ENCODE results near the gene RAB6B. TPM values are rescaled to one million over a fixed set of nuclear protein-coding genes. Genes with fewer than 3 reads are reported as not detected.

RAB6B gene
- total RNA-seq, 1 donor from 2014 or later: 1.6 TPM

- Histone ChIP-seq H3K36me3 (ENCODE audit: control insufficient read depth in 3 of 3, insufficient read depth in 3 of 3, low read length in 3 of 3) (peaks cover 4 to 8% (median 7%) of the 10 kb centered on the region in 3 donors), H3K4me3 (ENCODE audit: low read length in 3 of 3) (no peak overlapping the region), H3K9ac (ENCODE audit: low read depth in 1 of 3, low read length in 3 of 3) (no peak overlapping the region), H3K27me3 (ENCODE audit: control insufficient read depth in 3 of 3, insufficient read depth in 3 of 3, low read length in 3 of 3) (no peaks in the 10 kb centered on the region), H3K27ac (ENCODE audit: low read depth, low read length) (no peak overlapping the region), H3K9me3 (ENCODE audit: control insufficient read depth in 3 of 3, low read length in 3 of 3) (no peaks in the 10 kb centered on the region), H3K4me1 (ENCODE audit: control insufficient read depth in 3 of 3, insufficient read depth in 3 of 3, low read length in 3 of 3) (no peaks in the 10 kb centered on the region)
Observed at GRCh38 chr3:133830071-133830470, 65.6 kb downstream of the RAB6B start.

GRCh38 chr3:133829310-133829707, 66.4 kb downstream of the RAB6B start:
- Histone ChIP-seq H3K9ac (ENCODE audit: low read depth in 1 of 3, low read length in 3 of 3) (no peak overlapping the region), H3K4me3 (ENCODE audit: low read length in 3 of 3) (no peak overlapping the region), H3K36me3 (ENCODE audit: control insufficient read depth in 3 of 3, insufficient read depth in 3 of 3, low read length in 3 of 3) (peaks cover 8 to 13% (median 11%) of the 10 kb centered on the region in 3 donors), H3K27me3 (ENCODE audit: control insufficient read depth in 3 of 3, insufficient read depth in 3 of 3, low read length in 3 of 3) (no peaks in the 10 kb centered on the region), H3K4me1 (ENCODE audit: control insufficient read depth in 3 of 3, insufficient read depth in 3 of 3, low read length in 3 of 3) (no peaks in the 10 kb centered on the region), H3K9me3 (ENCODE audit: control insufficient read depth in 3 of 3, low read length in 3 of 3) (no peaks in the 10 kb centered on the region), H3K27ac (ENCODE audit: low read depth, low read length) (no peak overlapping the region)

- no peaks in the 10 kb centered on the region for H3K4me1 ChIP-seq (ENCODE audit: control insufficient read depth in 3 of 3, insufficient read depth in 3 of 3, low read length in 3 of 3)
- H3K27me3 ChIP-seq (ENCODE audit: control insufficient read depth in 3 of 3, insufficient read depth in 3 of 3, low read length in 3 of 3): no peaks in the 10 kb centered on the region
- H3K36me3 ChIP-seq (ENCODE audit: control insufficient read depth in 3 of 3, insufficient read depth in 3 of 3, low read length in 3 of 3): peaks cover 13 to 19% (median 17%) of the 10 kb centered on the region in 3 donors
- H3K4me3 ChIP-seq (ENCODE audit: low read length in 3 of 3): no peak overlapping the region
- H3K9me3 ChIP-seq (ENCODE audit: control insufficient read depth in 3 of 3, low read length in 3 of 3): no peaks in the 10 kb centered on the region
- no peak overlapping the region for H3K27ac ChIP-seq (ENCODE audit: low read depth, low read length)
- H3K9ac ChIP-seq (ENCODE audit: low read depth in 1 of 3, low read length in 3 of 3): no peak overlapping the region
Observed at GRCh38 chr3:133828576-133829309, 66.9 kb downstream of the RAB6B start.

- no peak overlapping the region for H3K9ac ChIP-seq (ENCODE audit: low read depth in 1 of 3, low read length in 3 of 3)
- no peak overlapping the region for H3K4me3 ChIP-seq (ENCODE audit: low read length in 3 of 3)
- no peaks in the 10 kb centered on the region for H3K9me3 ChIP-seq (ENCODE audit: control insufficient read depth in 3 of 3, low read length in 3 of 3)
- no peaks in the 10 kb centered on the region for H3K27me3 ChIP-seq (ENCODE audit: control insufficient read depth in 3 of 3, insufficient read depth in 3 of 3, low read length in 3 of 3)
- peaks cover 17 to 23% (median 22%) of the 10 kb centered on the region in 3 donors for H3K36me3 ChIP-seq (ENCODE audit: control insufficient read depth in 3 of 3, insufficient read depth in 3 of 3, low read length in 3 of 3)
- H3K4me1 ChIP-seq (ENCODE audit: control insufficient read depth in 3 of 3, insufficient read depth in 3 of 3, low read length in 3 of 3): no peaks in the 10 kb centered on the region
- H3K27ac ChIP-seq (ENCODE audit: low read depth, low read length): no peak overlapping the region
Observed at GRCh38 chr3:133827684-133828083, 68.0 kb downstream of the RAB6B start.

- Histone ChIP-seq H3K9me3 (ENCODE audit: control insufficient read depth in 3 of 3, low read length in 3 of 3) (no peaks in the 10 kb centered on the region), H3K36me3 (ENCODE audit: control insufficient read depth in 3 of 3, insufficient read depth in 3 of 3, low read length in 3 of 3) (peaks cover 22 to 27% (median 25%) of the 10 kb centered on the region in 3 donors), H3K4me1 (ENCODE audit: control insufficient read depth in 3 of 3, insufficient read depth in 3 of 3, low read length in 3 of 3) (no peaks in the 10 kb centered on the region), H3K9ac (ENCODE audit: low read depth in 1 of 3, low read length in 3 of 3) (no peak overlapping the region), H3K27ac (ENCODE audit: low read depth, low read length) (no peak overlapping the region), H3K27me3 (ENCODE audit: control insufficient read depth in 3 of 3, insufficient read depth in 3 of 3, low read length in 3 of 3) (no peaks in the 10 kb centered on the region), H3K4me3 (ENCODE audit: low read length in 3 of 3) (no peak overlapping the region)
Observed at GRCh38 chr3:133827136-133827535, 68.5 kb downstream of the RAB6B start.

GRCh38 chr3:133825969-133826727, 69.5 kb downstream of the RAB6B start:
- Histone ChIP-seq H3K9me3 (ENCODE audit: control insufficient read depth in 3 of 3, low read length in 3 of 3) (no peaks in the 10 kb centered on the region), H3K9ac (ENCODE audit: low read depth in 1 of 3, low read length in 3 of 3) (no peak overlapping the region), H3K4me1 (ENCODE audit: control insufficient read depth in 3 of 3, insufficient read depth in 3 of 3, low read length in 3 of 3) (peaks cover 0 to 5% (median 0%) of the 10 kb centered on the region in 3 donors), H3K36me3 (ENCODE audit: control insufficient read depth in 3 of 3, insufficient read depth in 3 of 3, low read length in 3 of 3) (peaks cover 27 to 32% (median 29%) of the 10 kb centered on the region in 3 donors), H3K27ac (ENCODE audit: low read depth, low read length) (no peak overlapping the region), H3K4me3 (ENCODE audit: low read length in 3 of 3) (no peak overlapping the region), H3K27me3 (ENCODE audit: control insufficient read depth in 3 of 3, insufficient read depth in 3 of 3, low read length in 3 of 3) (no peaks in the 10 kb centered on the region)

- Histone ChIP-seq H3K27me3 (ENCODE audit: control insufficient read depth in 3 of 3, insufficient read depth in 3 of 3, low read length in 3 of 3) (no peaks in the 10 kb centered on the region), H3K4me1 (ENCODE audit: control insufficient read depth in 3 of 3, insufficient read depth in 3 of 3, low read length in 3 of 3) (peaks cover 0 to 5% (median 0%) of the 10 kb centered on the region in 3 donors), H3K27ac (ENCODE audit: low read depth, low read length) (no peak overlapping the region), H3K9me3 (ENCODE audit: control insufficient read depth in 3 of 3, low read length in 3 of 3) (no peaks in the 10 kb centered on the region), H3K4me3 (ENCODE audit: low read length in 3 of 3) (no peak overlapping the region), H3K9ac (ENCODE audit: low read depth in 1 of 3, low read length in 3 of 3) (no peak overlapping the region), H3K36me3 (ENCODE audit: control insufficient read depth in 3 of 3, insufficient read depth in 3 of 3, low read length in 3 of 3) (peaks cover 39 to 42% (median 40%) of the 10 kb centered on the region in 3 donors)
Observed at GRCh38 chr3:133824961-133825485, 70.7 kb downstream of the RAB6B start.

- H3K27ac ChIP-seq (ENCODE audit: low read depth, low read length): no peak overlapping the region
Observed at GRCh38 chr3:133821767-133822638, 73.7 kb downstream of the RAB6B start.

GRCh38 chr3:133820889-133821675, 74.6 kb downstream of the RAB6B start:
- Histone ChIP-seq H3K36me3 (ENCODE audit: control insufficient read depth in 3 of 3, insufficient read depth in 3 of 3, low read length in 3 of 3) (peaks cover 47 to 64% (median 63%) of the 10 kb centered on the region in 3 donors), H3K27me3 (ENCODE audit: control insufficient read depth in 3 of 3, insufficient read depth in 3 of 3, low read length in 3 of 3) (no peaks in the 10 kb centered on the region)

More at GRCh38 chr3:133821767-133822638, 73.7 kb downstream of the RAB6B start:
- H3K4me1 ChIP-seq (ENCODE audit: control insufficient read depth in 3 of 3, insufficient read depth in 3 of 3, low read length in 3 of 3): peaks cover 0 to 5% (median 0%) of the 10 kb centered on the region in 3 donors
- H3K27me3 ChIP-seq (ENCODE audit: control insufficient read depth in 3 of 3, insufficient read depth in 3 of 3, low read length in 3 of 3): no peaks in the 10 kb centered on the region
- H3K9ac ChIP-seq (ENCODE audit: low read depth in 1 of 3, low read length in 3 of 3): peak overlapping the region in 1 of 3 donors; percentile 28
- H3K9me3 ChIP-seq (ENCODE audit: control insufficient read depth in 3 of 3, low read length in 3 of 3): no peaks in the 10 kb centered on the region
- H3K36me3 ChIP-seq (ENCODE audit: control insufficient read depth in 3 of 3, insufficient read depth in 3 of 3, low read length in 3 of 3): peaks cover 48 to 55% (median 55%) of the 10 kb centered on the region in 3 donors
- H3K4me3 ChIP-seq (ENCODE audit: low read length in 3 of 3): no peak overlapping the region

More at GRCh38 chr3:133820889-133821675, 74.6 kb downstream of the RAB6B start:
- peaks cover 0 to 5% (median 0%) of the 10 kb centered on the region in 3 donors for H3K4me1 ChIP-seq (ENCODE audit: control insufficient read depth in 3 of 3, insufficient read depth in 3 of 3, low read length in 3 of 3)
- H3K9ac ChIP-seq (ENCODE audit: low read depth in 1 of 3, low read length in 3 of 3): no peak overlapping the region
- H3K9me3 ChIP-seq (ENCODE audit: control insufficient read depth in 3 of 3, low read length in 3 of 3): no peaks in the 10 kb centered on the region
- H3K4me3 ChIP-seq (ENCODE audit: low read length in 3 of 3): no peak overlapping the region
- H3K27ac ChIP-seq (ENCODE audit: low read depth, low read length): no peak overlapping the region
